AG04450 (cell line): ENCODE data around the gene TBXA2R. TPM values are rescaled to one million over a fixed set of nuclear protein-coding genes. Genes with fewer than 3 reads are reported as not detected.

Experiments used
- CTCF ChIA-PET: fragments of 300-600, 350-600 bp; formaldehyde crosslinking; extraction: SDS; loops from one replicate; lab custom pipeline; 2022; ENCODE audit warnings: antibody characterized with exemption, inconsistent platforms; lab: Charles Lee
- POLR2A ChIA-PET: fragments of 350-600 bp; formaldehyde crosslinking; extraction: SDS; loops from one replicate; lab custom pipeline; 2021; ENCODE audit warnings: antibody characterized with exemption, inconsistent platforms; lab: Yijun Ruan, JAX
- DNase-seq: peaks from one replicate; pipeline ENCODE4 v3.0.0-alpha.2; 2011; ENCODE audit warnings: low read depth, low spot score
- H3K27ac ChIP-seq: one replicate; pipeline ENCODE4 v1.5.1; 2012; ENCODE audit warnings: low read depth, low read length, control low read depth
- H3K27me3 ChIP-seq: one replicate; pipeline ENCODE4 v1.6.0; 2012; ENCODE audit warnings: low read length; ENCODE audit not compliant: control insufficient read depth, insufficient read depth
- H3K4me3 ChIP-seq: 2 replicates; pipeline ENCODE4 v1.5.1; 2011; ENCODE audit warnings: mild to moderate bottlenecking, low read depth, low read length, control low read depth
- H3K9me3 ChIP-seq: 2 replicates; pipeline ENCODE4 v1.5.1; 2012; ENCODE audit warnings: low read length; ENCODE audit not compliant: control insufficient read depth, insufficient read depth
- CTCF ChIP-seq: IDR thresholded peaks from 2 replicates; pipeline ENCODE4 v1.5.1; 2011; ENCODE audit warnings: low read depth, low read length, control low read depth, inconsistent platforms
- polyA plus RNA-seq: library from polyadenylated mRNA; depleted of rRNA; stranded (reverse); fragments of >200 nt; gene quantifications from 2 replicates; pipeline ENCODE4 v1.2.3, GENCODE V29; 2011

Gene TBXA2R
- polyA plus RNA-seq, 1 experiment = 0.84 TPM

- TF ChIP-seq CTCF = no peak
- H3K9me3 ChIP-seq = peaks cover 5% of the 10 kb centered on the region; the same call in 1 of the 2 replicates
- POLR2A ChIA-PET = interaction anchor here (0.6 kb wide), 1 partner anchor 424 kb away, joined by 5 read pairs; no protein-coding TSS in a partner anchor
- no peak overlapping the region for H3K4me3 ChIP-seq
- H3K27ac ChIP-seq = no peak overlapping the region
- CTCF ChIA-PET = no interaction called here
- DNase-seq = no peak
- H3K27me3 ChIP-seq = no peaks in the 10 kb centered on the region
Measured at GRCh38 chr19:3551792-3552095, 54.9 kb downstream of the TBXA2R start.

- POLR2A ChIA-PET = interaction anchor here (0.6 kb wide), 1 partner anchor 425 kb away, joined by 5 read pairs; no protein-coding TSS in a partner anchor
- no peak for TF ChIP-seq CTCF
- CTCF ChIA-PET = interaction anchor here (0.6 kb wide), 1 partner anchor 93 kb away, joined by 7 read pairs; no protein-coding TSS in a partner anchor
Measured at GRCh38 chr19:3550947-3551791, 55.5 kb downstream of the TBXA2R start.

GRCh38 chr19:3549816-3550215 lies 56.9 kb downstream of the TBXA2R start:
- CTCF ChIA-PET = no interaction called here

More at GRCh38 chr19:3550947-3551791, 55.5 kb downstream of the TBXA2R start:
- no peak for DNase-seq
- Histone ChIP-seq H3K4me3 (no peak overlapping the region), H3K27me3 (no peaks in the 10 kb centered on the region), H3K27ac (no peak overlapping the region), H3K9me3 (peaks cover 5% of the 10 kb centered on the region; the same call in 1 of the 2 replicates)

GRCh38 chr19:3548606-3549005 lies 58.1 kb downstream of the TBXA2R start:
- H3K27me3 ChIP-seq = no peaks in the 10 kb centered on the region
- H3K4me3 ChIP-seq = no peak overlapping the region
- peaks cover 5% of the 10 kb centered on the region; the same call in 1 of the 2 replicates for H3K9me3 ChIP-seq
- no peak for DNase-seq
- ChIA-PET POLR2A (no interaction called here), CTCF (no interaction called here)
- TF ChIP-seq CTCF = no peak
- no peak overlapping the region for H3K27ac ChIP-seq

More at GRCh38 chr19:3549816-3550215, 56.9 kb downstream of the TBXA2R start:
- TF ChIP-seq CTCF = no peak
- Histone ChIP-seq H3K4me3 (no peak overlapping the region), H3K27me3 (no peaks in the 10 kb centered on the region), H3K9me3 (peaks cover 5% of the 10 kb centered on the region; the same call in 1 of the 2 replicates), H3K27ac (no peak overlapping the region)
- no peak for DNase-seq
- POLR2A ChIA-PET = no interaction called here

- H3K9me3 ChIP-seq = peaks cover 5% of the 10 kb centered on the region; the same call in 1 of the 2 replicates
- POLR2A ChIA-PET = no interaction called here
- no peak overlapping the region for H3K4me3 ChIP-seq
- no peak for TF ChIP-seq CTCF
- DNase-seq = no peak
- H3K27ac ChIP-seq = no peak overlapping the region
- H3K27me3 ChIP-seq = no peaks in the 10 kb centered on the region
- CTCF ChIA-PET = no interaction called here
Measured at GRCh38 chr19:3547767-3548282, 58.9 kb downstream of the TBXA2R start.
